GOT3 (cell line): ENCODE measurements around the gene PTBP3.
"Not testable (repeated sequence)": the region's sequence is repeated elsewhere in the genome, so short reads cannot be mapped to it uniquely, and the experiment has no call there.

ENCODE experiments used
- DNase-seq: peaks from one replicate; lab custom pipeline; 2025; ENCODE audit warnings: mixed read lengths; lab: John Stamatoyannopoulos, UW

Gene PTBP3

GRCh38 chr9:112268413-112268812, 65.0 kb downstream of the PTBP3 start:
- no peak for DNase-seq

- not testable (repeated sequence) for DNase-seq
These were observed 66.3 kb downstream of the PTBP3 start for GRCh38 chr9:112267086-112267485.

- no peak for DNase-seq
These were observed 68.0 kb downstream of the PTBP3 start for GRCh38 chr9:112265391-112265790.

GRCh38 chr9:112262577-112262976, 70.8 kb downstream of the PTBP3 start:
- DNase-seq, result no peak

- DNase-seq, result no peak
These were observed 72.3 kb downstream of the PTBP3 start for GRCh38 chr9:112261133-112261532.

GRCh38 chr9:112258106-112258505, 75.3 kb downstream of the PTBP3 start:
- no peak for DNase-seq

- DNase-seq, result no peak
These were observed 81.2 kb downstream of the PTBP3 start for GRCh38 chr9:112252194-112252593.

GRCh38 chr9:112249277-112249676, 84.1 kb downstream of the PTBP3 start:
- DNase-seq, result no peak

- no peak for DNase-seq
These were observed 84.7 kb downstream of the PTBP3 start for GRCh38 chr9:112248722-112249121.

GRCh38 chr9:112247090-112247489, 86.3 kb downstream of the PTBP3 start:
- DNase-seq, result no peak

- no peak for DNase-seq
These were observed 88.3 kb downstream of the PTBP3 start for GRCh38 chr9:112245126-112245525.

GRCh38 chr9:112242147-112242804, 91.1 kb downstream of the PTBP3 start:
- DNase-seq, result no peak

GRCh38 chr9:112241491-112241890, 91.9 kb downstream of the PTBP3 start:
- no peak for DNase-seq

GRCh38 chr9:112239708-112240107, 93.7 kb downstream of the PTBP3 start:
- DNase-seq, result no peak

GRCh38 chr9:112239284-112239683, 94.1 kb downstream of the PTBP3 start:
- DNase-seq, result no peak

- DNase-seq, result no peak
These were observed 98.6 kb downstream of the PTBP3 start for GRCh38 chr9:112234779-112235178.

GRCh38 chr9:112233769-112234168, 99.7 kb downstream of the PTBP3 start:
- DNase-seq, result no peak

GRCh38 chr9:112232233-112232632, 101.2 kb downstream of the PTBP3 start:
- no peak for DNase-seq

GRCh38 chr9:112226091-112226490, 107.3 kb downstream of the PTBP3 start:
- DNase-seq, result no peak

GRCh38 chr9:112224401-112225289, 108.8 kb downstream of the PTBP3 start:
- DNase-seq, result no peak

- no peak for DNase-seq
These were observed 114.5 kb downstream of the PTBP3 start for GRCh38 chr9:112218908-112219307.

- DNase-seq, result no peak
These were observed 120.5 kb downstream of the PTBP3 start for GRCh38 chr9:112212926-112213325.

GRCh38 chr9:112207451-112207850, 126.0 kb downstream of the PTBP3 start:
- DNase-seq, result no peak
